ENCODE measurements around the gene C10orf95.

Gene C10orf95

DNA sequence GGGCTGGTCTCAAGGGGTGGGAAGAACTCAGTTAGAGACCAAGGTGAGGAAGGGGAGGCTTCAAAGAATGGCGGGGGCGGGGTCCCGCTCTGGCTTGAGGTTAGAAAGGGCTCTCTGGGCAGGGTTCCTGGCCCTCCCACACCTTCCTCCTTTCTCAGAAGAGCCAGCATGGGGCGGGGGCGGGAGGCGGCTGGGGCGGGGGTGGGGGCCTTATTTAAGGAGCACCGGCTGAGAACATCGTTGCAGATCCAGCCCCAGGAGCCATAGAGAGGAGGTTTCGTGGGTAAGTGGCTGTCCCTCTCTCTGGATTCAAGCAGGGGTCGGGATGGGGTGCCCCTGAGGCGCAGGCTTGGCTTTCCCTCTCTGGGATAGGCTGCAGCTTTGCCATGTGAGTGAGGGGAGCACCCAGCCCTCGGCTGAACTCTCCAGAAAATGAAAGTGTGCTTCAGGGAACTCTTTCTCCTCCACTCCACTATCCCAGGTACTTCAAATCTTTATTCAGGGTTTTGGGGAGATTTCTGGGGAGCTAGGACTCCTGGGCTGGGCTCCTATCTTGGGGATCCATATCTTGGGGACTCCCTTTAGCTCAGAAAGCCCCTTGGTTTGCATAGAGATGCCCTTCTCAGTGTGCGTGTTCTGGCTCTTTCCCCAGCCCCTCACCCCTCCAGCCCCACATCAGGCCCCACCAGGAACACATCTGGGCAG lies 15.7 kb downstream of the C10orf95 start:
- H3K4me3 ChIP-seq (ENCODE audit: control insufficient read depth, low read depth, low read length), result peak overlapping the region; percentile 41
- DNase-seq (ENCODE audit: low read depth), result no peak

DNA sequence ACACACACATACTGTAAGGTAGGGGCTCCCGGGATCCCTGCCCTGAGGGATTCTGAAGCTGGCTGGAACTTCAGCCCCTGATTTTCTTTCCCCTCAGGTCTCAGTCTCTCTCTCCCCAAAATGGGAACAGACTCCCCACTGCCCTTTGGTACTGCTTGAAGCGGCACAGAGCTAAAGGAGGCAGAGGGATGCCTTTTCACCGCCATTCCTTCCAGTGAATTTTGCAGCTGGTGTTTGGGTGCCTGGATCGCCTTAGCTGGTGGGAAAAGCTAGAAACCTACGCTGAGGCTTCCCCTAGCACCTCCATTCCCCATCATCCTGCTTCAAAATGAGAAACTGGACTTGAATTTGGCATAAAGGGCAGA lies 16.2 kb downstream of the C10orf95 start:
- TF ChIP-seq, protein P1, sequence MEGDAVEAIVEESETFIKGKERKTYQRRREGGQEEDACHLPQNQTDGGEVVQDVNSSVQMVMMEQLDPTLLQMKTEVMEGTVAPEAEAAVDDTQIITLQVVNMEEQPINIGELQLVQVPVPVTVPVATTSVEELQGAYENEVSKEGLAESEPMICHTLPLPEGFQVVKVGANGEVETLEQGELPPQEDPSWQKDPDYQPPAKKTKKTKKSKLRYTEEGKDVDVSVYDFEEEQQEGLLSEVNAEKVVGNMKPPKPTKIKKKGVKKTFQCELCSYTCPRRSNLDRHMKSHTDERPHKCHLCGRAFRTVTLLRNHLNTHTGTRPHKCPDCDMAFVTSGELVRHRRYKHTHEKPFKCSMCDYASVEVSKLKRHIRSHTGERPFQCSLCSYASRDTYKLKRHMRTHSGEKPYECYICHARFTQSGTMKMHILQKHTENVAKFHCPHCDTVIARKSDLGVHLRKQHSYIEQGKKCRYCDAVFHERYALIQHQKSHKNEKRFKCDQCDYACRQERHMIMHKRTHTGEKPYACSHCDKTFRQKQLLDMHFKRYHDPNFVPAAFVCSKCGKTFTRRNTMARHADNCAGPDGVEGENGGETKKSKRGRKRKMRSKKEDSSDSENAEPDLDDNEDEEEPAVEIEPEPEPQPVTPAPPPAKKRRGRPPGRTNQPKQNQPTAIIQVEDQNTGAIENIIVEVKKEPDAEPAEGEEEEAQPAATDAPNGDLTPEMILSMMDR (conservative IDR thresholded peaks at IDR 0.05; ENCODE audit: control insufficient read depth, insufficient read depth, low read depth, low read length), result no peak
- DNase-seq (ENCODE audit: low read depth), result no peak
- H3K4me3 ChIP-seq (ENCODE audit: control insufficient read depth, low read depth, low read length), result peak overlapping the region; percentile 41

More for the DNA sequence above, 15.7 kb downstream of the C10orf95 start:
- TF ChIP-seq, protein P1 (conservative IDR thresholded peaks at IDR 0.05; ENCODE audit: control insufficient read depth, insufficient read depth, low read depth, low read length), result no peak

DNA sequence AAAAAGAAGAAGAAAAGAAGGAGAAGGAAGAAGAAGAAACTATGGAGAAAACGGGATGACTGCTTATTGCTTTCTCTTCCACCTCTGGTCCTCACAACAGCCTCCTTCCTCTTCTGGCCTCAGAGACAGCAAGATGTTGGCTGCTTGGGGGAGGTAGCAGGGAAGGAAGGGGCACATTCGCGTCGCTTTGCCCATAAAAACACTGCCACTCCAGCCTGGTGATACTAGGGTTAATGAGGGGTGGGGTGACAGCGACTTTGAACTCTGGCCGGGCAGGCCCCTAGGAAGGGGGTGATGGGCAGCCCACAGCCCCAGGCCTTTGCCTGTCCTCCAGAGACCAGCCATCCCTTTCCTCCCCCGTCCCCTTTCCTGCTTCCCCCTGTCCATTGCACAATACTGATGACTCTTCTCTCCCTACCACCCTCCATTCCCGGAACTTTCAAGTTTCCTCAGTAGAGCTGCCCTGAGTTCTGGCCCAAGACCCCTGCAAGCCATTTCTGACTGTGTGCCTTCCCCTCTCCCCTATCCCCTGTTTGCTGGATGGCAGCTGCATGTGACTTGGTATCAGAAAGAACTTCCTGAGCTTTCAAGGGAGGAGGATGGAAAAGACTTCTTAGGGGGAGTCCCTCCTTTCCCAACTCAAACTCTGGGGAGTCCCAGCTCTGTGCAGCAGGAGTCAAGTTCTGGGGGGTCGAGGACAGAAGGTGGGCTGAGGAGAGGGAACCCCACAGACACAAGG lies 16.8 kb downstream of the C10orf95 start:
- no peak overlapping the region for H3K4me3 ChIP-seq (ENCODE audit: control insufficient read depth, low read depth, low read length)
- peak; percentile 81 for DNase-seq (ENCODE audit: low read depth)
- TF ChIP-seq, protein P1 (conservative IDR thresholded peaks at IDR 0.05; ENCODE audit: control insufficient read depth, insufficient read depth, low read depth, low read length), result no peak

DNA sequence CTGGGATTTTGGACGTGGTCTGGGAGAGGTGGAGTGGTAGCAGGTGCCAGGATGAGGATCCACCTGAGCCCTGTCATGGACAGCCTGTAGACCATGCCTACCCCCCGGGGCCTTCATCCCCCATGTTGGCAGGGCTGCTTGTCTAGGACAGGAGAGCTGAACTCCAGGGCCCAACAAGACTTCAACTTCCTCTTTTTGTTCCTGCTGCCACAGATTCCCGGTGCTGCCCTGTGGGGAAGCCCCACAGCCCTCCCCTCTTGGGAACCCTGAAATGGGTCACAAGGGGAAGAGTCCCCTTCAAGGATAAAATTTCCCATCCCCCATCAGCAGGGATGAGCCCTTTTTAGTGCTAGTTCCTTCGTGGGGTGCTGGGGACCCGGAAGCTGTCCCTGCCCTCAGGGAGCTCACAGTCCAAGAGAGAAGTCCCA lies 17.7 kb downstream of the C10orf95 start:
- no peak for DNase-seq (ENCODE audit: low read depth)
- no peak overlapping the region for H3K4me3 ChIP-seq (ENCODE audit: control insufficient read depth, low read depth, low read length)
- TF ChIP-seq, protein P1 (conservative IDR thresholded peaks at IDR 0.05; ENCODE audit: control insufficient read depth, insufficient read depth, low read depth, low read length), result no peak

DNA sequence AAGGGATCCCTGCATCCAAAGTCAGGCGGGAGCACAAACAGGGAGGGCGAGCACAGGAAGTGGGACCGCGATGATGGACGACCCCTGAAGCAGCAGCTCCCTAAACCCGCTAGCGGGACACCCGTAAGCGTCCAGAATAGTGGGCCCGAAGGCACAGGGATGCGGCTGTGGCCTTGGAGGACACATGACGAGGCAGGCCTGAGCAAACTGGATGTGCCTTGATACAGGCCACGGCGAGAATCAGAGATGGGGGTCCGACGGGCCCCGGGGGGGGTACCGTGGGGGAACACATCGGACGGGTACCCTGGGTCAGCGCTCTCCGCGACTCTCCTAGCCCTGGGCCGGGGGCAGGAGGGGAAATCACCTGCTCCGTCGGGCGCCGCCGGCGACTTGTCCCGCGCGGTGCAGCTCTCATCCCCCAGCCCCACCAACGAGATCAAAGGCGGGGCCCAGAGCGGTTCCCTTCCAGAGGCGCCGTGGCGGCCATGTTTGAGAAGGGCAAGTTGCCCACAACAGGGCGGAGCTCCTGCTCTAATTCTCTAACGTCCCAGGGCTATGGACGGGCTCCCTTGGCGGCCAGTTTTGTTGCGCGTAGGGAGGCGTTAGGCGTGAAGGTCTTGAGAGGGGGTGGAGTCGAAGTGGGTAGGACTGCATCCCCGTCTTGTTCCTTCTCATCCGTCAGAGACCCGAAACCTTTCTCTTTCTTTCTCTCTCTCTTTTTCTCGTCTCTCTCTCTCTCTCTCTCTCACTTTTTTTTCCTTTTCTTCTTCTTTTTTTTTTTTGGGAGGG lies 19.0 kb downstream of the C10orf95 start, which contains the start of gene CUEDC2:
Gene CUEDC2 (minus strand): TSS at position 413 of the 789 bp plus-strand sequence. CDS start 7,386 bp downstream, outside the sequence.
- peak within 1 kb of the TSS; percentile 92 for H3K4me3 ChIP-seq (ENCODE audit: control insufficient read depth, low read depth, low read length)
- DNase-seq (ENCODE audit: low read depth), result peak; percentile 97
- TF ChIP-seq, protein P1 (conservative IDR thresholded peaks at IDR 0.05; ENCODE audit: control insufficient read depth, insufficient read depth, low read depth, low read length), result no peak

DNA sequence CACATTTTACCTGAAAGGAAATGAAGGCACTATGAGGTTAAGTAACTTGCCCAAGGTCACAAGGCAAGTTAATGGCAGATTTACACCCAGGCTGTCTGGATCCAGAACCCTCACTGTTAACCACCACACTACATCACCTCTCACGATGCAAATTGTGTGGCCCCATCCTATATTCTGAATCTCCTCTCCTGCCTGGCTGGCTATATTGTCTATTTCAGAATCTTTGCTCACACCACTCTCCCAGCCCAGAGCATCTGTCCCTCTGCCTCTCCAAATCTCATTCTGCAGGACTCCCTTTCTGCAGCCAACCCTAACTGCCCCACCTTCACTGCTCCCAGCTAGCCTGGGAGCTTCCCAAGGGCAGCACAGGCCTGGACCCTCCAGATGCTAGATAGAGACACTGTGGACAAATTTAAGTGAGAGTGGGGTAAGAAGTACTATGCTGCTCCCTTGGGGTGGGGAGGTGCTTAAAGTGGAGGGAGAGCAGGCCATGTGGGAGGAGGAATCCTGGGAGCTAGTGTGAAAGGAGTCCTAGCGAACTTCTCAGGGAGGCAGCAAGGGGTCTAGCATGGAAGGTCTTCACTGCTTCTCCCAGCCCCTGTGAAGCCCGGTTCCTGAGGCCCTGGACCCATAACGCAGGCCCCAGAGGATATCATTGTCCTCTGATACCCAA lies 19.8 kb downstream of the C10orf95 start:
- peak overlapping the region; percentile 92 for H3K4me3 ChIP-seq (ENCODE audit: control insufficient read depth, low read depth, low read length)
- TF ChIP-seq, protein P1 (conservative IDR thresholded peaks at IDR 0.05; ENCODE audit: control insufficient read depth, insufficient read depth, low read depth, low read length), result no peak
- DNase-seq (ENCODE audit: low read depth), result peak; percentile 58

All from fibroblast of mammary gland (primary cell).